Ectodermal cell (in vitro differentiated cells): Measurements from ENCODE around the gene KCNK7.

Source experiments
- H3K27ac ChIP-seq: 2 replicates; pipeline ENCODE4 v1.7.0; 2013; ENCODE audit warnings: mild to moderate bottlenecking, low read depth, low read length; ENCODE audit not compliant: insufficient read depth, poor library complexity, severe bottlenecking
- H3K27me3 ChIP-seq: 2 replicates; pipeline ENCODE4 v1.7.0; 2013; ENCODE audit warnings: mild to moderate bottlenecking, low read length; ENCODE audit not compliant: insufficient read depth, control insufficient read depth, poor library complexity, severe bottlenecking
- H3K36me3 ChIP-seq: one replicate; pipeline ENCODE4 v1.7.0; 2013; ENCODE audit warnings: low read length; ENCODE audit not compliant: control insufficient read depth, insufficient read depth
- H3K4me1 ChIP-seq: one replicate; pipeline ENCODE4 v1.7.0; 2013; ENCODE audit warnings: low read length; ENCODE audit not compliant: control insufficient read depth, insufficient read depth
- H3K4me3 ChIP-seq: 2 replicates; pipeline ENCODE4 v1.7.0; 2013; ENCODE audit warnings: low read depth, low read length, control low read depth; ENCODE audit not compliant: insufficient read depth
- H3K9me3 ChIP-seq: 2 replicates; pipeline ENCODE4 v1.7.0; 2013; ENCODE audit warnings: mild to moderate bottlenecking, low read length, moderate library complexity; ENCODE audit not compliant: control insufficient read depth
- WGBS, 2 experiments: methylation state at CpG; one replicate each; pipeline ENCODE4 v1.1.7; 2013; ENCODE audit warnings: missing lambda C conversion rate in 2 of 2; 5-methylcytosine and 5-hydroxymethylcytosine counted together

The KCNK7 gene

DNA sequence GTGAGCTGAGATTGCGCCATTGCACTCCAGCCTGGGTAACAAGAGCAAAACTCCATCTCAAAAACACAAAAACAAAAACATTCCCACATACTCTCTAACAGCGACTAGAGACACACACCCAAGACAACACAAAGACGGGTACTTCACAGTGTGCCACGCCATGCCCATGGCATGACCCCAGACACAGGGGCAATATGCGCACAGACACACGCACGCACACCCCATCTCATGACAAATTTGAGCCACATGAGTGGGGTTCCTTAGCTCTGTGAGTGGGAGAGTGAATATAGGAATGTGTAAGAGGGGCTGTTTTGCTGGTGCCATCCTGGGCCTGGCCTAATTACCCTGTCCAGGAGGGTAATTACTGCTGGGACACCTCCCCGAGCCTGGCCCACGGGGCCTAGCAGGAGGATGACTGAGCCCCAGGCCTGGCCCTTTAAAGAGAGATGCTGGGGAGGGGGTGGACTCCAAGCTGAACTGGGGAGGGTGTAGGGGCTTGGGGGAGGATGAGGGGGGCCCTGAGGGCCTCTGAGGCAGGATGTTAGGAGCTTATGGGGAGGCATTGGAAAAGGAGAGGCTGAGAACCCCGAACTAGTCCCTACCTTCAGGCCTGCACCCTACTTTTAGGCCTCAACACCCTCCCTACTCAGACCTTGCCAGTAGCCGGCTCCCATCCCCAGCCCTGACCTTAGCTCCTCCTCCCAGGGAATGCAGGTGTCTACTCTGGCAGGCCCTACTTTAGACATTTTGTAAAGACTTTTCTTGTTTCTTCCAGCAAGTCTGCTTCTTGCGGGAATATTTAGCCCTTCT is 38.9 kb downstream of the KCNK7 start:
- H3K9me3 ChIP-seq = no peaks in the 10 kb centered on the region
- no peak overlapping the region for H3K4me3 ChIP-seq
- peaks cover 59% of the 10 kb centered on the region for H3K4me1 ChIP-seq
- 87 to 88% methylated on average over 12 of the region's 12 CpGs for WGBS, 2 experiments
- H3K27ac ChIP-seq = no peak overlapping the region
- H3K36me3 ChIP-seq = no peaks in the 10 kb centered on the region
- peaks cover 41% of the 10 kb centered on the region for H3K27me3 ChIP-seq

DNA sequence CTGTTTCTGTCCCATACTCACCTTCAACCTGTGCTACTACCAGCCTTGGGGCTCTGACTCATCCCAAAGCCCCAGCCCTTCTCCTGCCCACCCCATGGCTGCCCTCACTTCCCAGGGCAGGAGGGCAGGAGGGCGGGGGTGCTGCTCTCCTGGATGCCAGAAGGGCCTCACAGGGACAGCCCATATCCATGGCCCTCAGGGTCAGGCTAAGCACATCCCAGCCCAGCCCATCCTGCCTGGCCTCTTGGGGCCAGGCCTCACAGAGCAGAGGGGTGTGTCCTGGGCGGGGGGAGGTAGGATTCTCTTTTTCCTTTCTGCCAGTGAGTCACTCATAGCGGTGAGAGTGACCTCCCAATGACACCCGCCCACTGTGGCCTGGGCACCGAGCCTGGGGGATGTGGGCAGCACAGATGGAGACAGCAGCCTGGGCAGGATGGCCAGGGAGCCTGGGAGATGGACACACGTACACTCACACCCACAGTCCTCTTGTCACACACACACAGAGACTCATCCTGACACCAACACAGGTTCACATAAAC is 39.8 kb downstream of the KCNK7 start:
- peaks cover 53% of the 10 kb centered on the region for H3K4me1 ChIP-seq
- WGBS, 2 experiments = 70 to 81% methylated on average over 6 of the region's 6 CpGs
- no peak overlapping the region for H3K27ac ChIP-seq
- H3K9me3 ChIP-seq = no peaks in the 10 kb centered on the region
- no peak overlapping the region for H3K4me3 ChIP-seq
- peaks cover 43% of the 10 kb centered on the region for H3K27me3 ChIP-seq
- no peaks in the 10 kb centered on the region for H3K36me3 ChIP-seq

DNA sequence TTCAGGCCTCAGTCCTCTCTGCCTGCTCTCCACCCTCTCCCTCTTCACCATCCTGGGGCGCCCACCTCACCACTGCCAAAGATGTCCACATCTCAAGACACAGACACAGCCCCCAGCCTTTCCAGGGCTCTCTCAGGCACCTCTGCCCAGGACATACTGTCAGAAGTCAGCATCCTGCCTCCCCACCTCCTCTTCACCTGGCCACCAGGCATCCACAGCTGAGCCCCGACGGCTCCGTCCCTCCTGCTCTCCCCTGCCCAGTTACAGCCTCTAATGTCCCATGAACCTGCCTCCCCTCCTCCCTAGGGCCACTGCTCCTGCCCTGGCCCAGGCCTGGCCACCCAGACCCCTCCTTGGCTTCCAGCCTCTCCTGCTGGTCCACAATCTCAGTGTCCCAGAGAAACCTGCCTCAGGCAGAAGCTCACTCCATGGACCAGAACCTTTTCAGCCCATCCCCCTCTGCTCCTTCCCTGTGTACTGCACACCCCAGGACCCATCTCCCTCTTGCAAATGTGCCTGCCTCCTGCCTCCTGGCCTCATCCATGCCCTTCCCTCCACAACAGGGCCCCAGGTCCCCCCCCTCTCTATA is 40.7 kb downstream of the KCNK7 start:
- peaks cover 45% of the 10 kb centered on the region for H3K4me1 ChIP-seq
- 91 to 92% methylated on average over 4 of the region's 4 CpGs for WGBS, 2 experiments
- peaks cover 45% of the 10 kb centered on the region for H3K27me3 ChIP-seq

DNA sequence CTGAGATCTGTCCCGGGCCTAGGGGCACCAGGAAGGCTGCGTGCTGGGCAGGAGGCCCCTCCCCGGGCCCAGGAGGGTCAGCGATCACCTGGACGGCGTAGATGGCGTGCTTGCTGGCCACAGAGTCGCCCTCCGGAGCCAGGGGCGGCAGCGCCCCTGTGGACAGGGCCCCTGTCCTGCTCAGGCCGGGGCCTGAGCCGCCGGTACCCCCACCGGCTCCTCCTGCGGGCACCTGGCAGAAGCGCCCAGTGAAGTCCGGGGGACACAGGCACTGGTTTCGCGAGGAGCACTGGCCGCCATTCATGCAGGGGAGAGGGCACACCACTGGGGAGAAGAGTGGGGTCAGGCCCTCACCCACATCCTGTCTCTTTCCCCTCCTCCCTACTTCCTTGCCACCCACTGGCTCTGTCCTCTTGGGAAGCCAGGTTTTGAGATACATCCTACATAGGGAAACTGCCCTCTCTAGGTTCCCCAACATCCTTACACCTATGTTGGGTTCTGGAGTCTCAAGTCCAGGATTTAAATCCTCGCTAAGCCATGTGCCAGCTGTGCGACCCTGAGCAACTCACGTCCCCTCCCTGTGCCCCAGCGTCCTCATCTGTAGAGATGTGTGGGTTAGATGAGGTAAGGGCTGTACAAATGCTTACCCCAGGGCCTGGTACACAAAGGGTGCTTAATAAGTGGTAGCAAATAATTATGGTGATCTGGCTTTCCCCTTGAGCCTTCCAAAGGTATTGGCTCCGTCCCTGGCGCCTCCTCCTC is 41.4 kb downstream of the KCNK7 start:
- WGBS, 2 experiments = 84 to 85% methylated on average over 27 of the region's 27 CpGs
- H3K4me3 ChIP-seq = peak overlapping the region; percentile 20
- no peaks in the 10 kb centered on the region for H3K9me3 ChIP-seq
- peaks cover 42% of the 10 kb centered on the region for H3K27me3 ChIP-seq
- peaks cover 39% of the 10 kb centered on the region for H3K4me1 ChIP-seq
- H3K36me3 ChIP-seq = no peaks in the 10 kb centered on the region
- H3K27ac ChIP-seq = no peak overlapping the region

More for the DNA sequence above, 40.7 kb downstream of the KCNK7 start:
- Histone ChIP-seq H3K27ac (no peak overlapping the region), H3K9me3 (no peaks in the 10 kb centered on the region), H3K36me3 (no peaks in the 10 kb centered on the region), H3K4me3 (no peak overlapping the region)

DNA sequence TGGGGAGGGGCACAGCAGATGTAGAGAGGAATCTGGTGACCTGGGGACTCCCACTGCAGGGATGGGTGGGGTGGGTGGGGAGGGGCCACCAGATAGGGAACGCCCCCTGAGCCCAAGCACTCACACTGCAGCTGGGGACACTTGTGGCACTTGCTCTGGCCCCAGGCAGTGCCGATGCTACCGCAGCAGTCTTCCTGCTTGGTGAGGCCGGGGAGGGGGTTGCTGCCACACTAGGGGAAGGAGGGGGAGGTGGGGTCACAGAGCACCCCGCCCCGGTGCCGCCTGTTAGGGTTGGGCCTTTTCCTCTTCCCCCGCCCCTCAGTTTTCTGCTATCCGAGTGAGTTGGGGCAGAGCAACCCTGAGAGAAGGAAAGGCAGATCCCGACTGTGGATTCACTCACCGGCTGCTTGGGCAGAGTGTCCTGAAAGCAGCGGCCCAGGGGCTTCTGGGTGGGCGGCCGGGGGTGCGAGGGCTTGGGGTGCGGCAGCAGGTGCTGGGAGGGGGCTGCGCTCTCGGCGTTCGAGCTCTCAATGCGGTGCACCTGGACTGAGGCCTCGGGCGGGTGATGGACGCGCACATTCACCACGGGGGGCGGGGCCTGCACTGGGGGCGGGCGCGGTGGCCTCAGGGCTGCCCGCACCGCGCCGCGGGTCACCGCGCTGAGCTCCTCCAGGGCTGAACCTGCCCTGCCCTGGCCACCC is 42.1 kb downstream of the KCNK7 start:
- no peak overlapping the region for H3K27ac ChIP-seq

DNA sequence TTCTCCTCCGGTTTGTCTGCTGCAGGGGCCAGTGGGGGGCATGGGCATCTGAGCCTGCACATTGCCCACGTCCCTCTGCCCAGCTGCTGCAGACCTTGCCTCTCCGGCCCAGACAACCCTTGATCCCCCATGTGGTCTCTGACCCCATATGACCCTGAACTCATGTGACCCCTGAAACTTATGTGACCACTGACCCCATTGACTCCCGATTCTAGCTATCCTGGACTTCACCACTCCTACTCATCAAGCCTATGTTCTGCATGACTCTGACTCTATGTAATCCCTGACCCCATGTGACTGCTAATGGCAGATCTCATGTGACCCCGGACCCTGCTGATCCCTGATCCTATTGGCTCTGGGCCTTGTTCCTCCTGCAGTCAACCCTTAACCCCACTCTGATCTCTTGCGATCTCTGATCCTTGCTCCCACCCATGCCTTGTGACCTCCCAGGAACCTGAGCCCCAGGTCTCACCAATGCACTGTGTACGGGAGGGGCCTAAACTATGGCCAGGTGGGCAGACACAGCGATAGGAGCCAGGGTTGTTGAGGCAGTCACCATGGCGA is 43.1 kb downstream of the KCNK7 start:
- no peaks in the 10 kb centered on the region for H3K36me3 ChIP-seq
- 85% methylated on average over 9 of the region's 9 CpGs for WGBS, 2 experiments
- H3K27ac ChIP-seq = no peak overlapping the region
- H3K4me1 ChIP-seq = peaks cover 32% of the 10 kb centered on the region
- no peak overlapping the region for H3K4me3 ChIP-seq
- no peaks in the 10 kb centered on the region for H3K9me3 ChIP-seq
- H3K27me3 ChIP-seq = peaks cover 55% of the 10 kb centered on the region

More for the DNA sequence above, 42.1 kb downstream of the KCNK7 start:
- peaks cover 32% of the 10 kb centered on the region for H3K4me1 ChIP-seq
- WGBS, 2 experiments = 20 to 21% methylated on average over 37 of the region's 37 CpGs
- H3K27me3 ChIP-seq = peaks cover 46% of the 10 kb centered on the region
- no peaks in the 10 kb centered on the region for H3K36me3 ChIP-seq
- H3K9me3 ChIP-seq = no peaks in the 10 kb centered on the region
- H3K4me3 ChIP-seq = peak overlapping the region; percentile 20

DNA sequence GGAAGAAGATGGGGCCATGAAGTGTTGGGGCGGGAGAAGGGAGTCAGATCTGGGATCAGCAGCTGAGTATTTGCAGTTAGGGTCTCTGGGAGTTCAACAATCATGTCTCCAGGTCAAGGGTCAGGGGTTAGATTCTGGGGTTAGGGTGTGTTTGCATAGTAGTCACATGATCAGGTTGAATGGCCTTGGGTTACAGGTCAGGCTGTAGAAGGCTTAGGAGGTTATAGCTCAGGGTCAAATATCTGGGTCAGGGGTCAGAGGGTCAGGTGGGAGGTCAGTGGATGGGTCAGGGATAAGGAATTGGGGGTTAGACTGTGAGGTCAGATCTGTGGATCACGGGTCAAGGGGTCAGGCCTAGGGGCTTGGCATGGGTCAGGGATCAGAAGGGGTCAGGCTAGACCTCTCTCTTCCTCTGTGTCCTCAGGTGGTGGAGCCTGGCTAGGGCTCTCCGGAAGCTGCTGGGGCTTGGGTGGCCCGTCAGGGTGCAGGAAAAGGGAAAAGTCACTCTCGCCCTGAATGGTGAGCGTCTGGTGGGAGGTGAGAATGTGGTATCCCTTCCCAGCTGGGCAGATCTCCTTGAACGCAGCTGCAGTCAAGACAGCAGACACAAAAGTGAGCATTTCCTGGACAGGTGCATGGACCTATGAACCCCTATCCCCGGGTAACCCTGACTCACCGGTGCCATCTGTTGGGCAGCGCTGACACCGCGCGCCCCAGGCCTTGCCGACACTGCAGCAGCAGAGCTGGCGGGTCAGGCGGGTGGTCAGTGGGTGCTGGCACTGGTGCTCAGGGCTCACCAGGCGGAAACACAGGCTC is 43.8 kb downstream of the KCNK7 start:
- WGBS, 2 experiments = 59% methylated on average over 17 of the region's 17 CpGs
- no peak overlapping the region for H3K27ac ChIP-seq
- peaks cover 55% of the 10 kb centered on the region for H3K27me3 ChIP-seq
- H3K36me3 ChIP-seq = no peaks in the 10 kb centered on the region
- H3K4me3 ChIP-seq = no peak overlapping the region
- H3K4me1 ChIP-seq = peaks cover 28% of the 10 kb centered on the region
- no peaks in the 10 kb centered on the region for H3K9me3 ChIP-seq

DNA sequence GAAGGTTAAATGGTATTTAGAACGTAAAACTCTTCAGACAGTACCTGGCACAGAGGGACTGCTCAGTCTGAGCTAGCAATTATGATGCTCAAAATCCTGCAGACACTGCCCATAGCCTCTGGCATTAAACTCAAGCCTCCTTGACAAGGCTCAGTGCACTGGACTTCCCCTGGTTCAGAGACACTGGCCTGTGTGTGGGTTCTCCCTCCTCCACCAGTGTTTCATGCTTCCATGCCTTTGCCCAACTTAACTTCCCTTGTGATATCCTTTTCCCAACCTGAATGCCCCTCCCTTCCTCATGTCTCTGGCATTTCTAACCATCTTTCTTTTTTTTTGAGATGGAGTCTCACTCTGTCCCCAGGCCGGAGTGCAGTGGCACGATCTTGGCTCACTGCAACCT is 46.5 kb downstream of the KCNK7 start:
- H3K4me3 ChIP-seq = no peak overlapping the region

DNA sequence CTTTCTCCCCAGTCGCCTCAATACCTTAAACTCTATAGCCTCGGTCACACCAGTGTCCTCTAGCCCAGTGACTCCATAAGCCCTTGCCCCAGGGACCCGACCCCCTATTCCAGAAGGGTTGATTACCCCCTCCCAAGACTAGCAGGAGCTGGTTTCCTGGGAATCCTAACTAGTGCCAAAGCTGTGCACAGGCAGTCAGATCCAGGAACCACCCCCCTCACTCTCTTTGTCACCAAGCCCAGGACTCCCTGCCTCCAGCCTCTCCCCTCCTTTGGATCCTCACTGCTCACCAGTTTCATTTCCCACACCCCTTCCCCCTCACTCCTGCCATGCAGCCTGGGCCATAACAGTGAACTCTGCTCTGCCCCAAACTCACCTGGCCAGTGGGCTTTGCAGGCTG is 47.2 kb downstream of the KCNK7 start:
- 89 to 90% methylated on average over 3 of the region's 3 CpGs for WGBS, 2 experiments
- Histone ChIP-seq H3K27ac (no peak overlapping the region), H3K9me3 (no peaks in the 10 kb centered on the region), H3K36me3 (no peaks in the 10 kb centered on the region), H3K4me1 (peaks cover 5% of the 10 kb centered on the region), H3K4me3 (no peak overlapping the region), H3K27me3 (peaks cover 66% of the 10 kb centered on the region)

More for the DNA sequence above, 46.5 kb downstream of the KCNK7 start:
- Histone ChIP-seq H3K36me3 (no peaks in the 10 kb centered on the region), H3K9me3 (no peaks in the 10 kb centered on the region), H3K27ac (no peak overlapping the region), H3K4me1 (peaks cover 12% of the 10 kb centered on the region), H3K27me3 (peaks cover 65% of the 10 kb centered on the region)
- WGBS, 2 experiments = 88 to 95% methylated on average over 3 of the region's 3 CpGs
